Epithelial cell of proximal tubule (primary cell): ENCODE measurements around the gene RAB7A. TPM values are rescaled to one million over a fixed set of nuclear protein-coding genes. Genes with fewer than 3 reads are reported as not detected.

ENCODE experiments used
- DNase-seq: peaks from one replicate; pipeline ENCODE4 v3.0.0-alpha.2; 2011; ENCODE audit warnings: low read depth
- H3K4me3 ChIP-seq: 2 replicates; pipeline ENCODE4 v1.5.1; 2011; ENCODE audit warnings: low read depth, mild to moderate bottlenecking, low read length
- CTCF ChIP-seq: conservative IDR thresholded peaks from 2 replicates; pipeline ENCODE4 v1.5.1; 2012; ENCODE audit warnings: low read depth, mild to moderate bottlenecking, low read length
- total RNA-seq: library from RNA; depleted of rRNA; stranded (reverse); fragments of >200 nt; gene quantifications from 2 replicates; pipeline ENCODE4 v1.2.3, GENCODE V29; 2015

Gene RAB7A
- total RNA-seq, 1 donor from 2014 or later = 55.6 TPM

DNA sequence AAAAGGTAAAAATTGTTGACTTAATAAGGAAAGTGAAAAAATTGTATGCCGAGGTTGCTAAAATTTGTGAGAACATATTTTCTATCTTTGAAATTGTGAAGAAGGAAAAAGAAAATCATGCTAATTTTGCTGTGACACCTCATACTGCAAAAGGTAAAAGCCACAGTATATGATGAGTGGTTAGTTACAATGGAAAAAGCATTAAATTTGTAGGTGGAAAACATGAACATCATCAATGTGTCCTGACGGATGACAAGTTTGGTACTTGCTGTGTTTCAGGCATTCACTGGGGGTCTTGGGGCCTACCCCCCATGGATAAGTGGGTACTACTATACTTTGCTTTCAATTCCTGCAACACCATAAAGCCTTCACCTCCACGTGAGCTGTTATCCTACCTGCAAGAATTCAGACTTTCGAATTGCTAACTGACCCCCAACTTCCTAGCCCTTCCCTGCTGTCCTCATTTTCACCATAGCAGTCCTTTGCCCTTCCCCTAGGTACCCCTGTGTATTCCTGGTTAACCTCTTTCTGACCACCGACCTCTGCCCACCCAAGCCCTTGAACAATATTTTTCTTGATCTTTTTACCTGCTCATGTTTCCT, 62.4 kb downstream of the RAB7A start:
- DNase-seq = no peak
- no peak for TF ChIP-seq CTCF
- H3K4me3 ChIP-seq = no peak overlapping the region

DNA sequence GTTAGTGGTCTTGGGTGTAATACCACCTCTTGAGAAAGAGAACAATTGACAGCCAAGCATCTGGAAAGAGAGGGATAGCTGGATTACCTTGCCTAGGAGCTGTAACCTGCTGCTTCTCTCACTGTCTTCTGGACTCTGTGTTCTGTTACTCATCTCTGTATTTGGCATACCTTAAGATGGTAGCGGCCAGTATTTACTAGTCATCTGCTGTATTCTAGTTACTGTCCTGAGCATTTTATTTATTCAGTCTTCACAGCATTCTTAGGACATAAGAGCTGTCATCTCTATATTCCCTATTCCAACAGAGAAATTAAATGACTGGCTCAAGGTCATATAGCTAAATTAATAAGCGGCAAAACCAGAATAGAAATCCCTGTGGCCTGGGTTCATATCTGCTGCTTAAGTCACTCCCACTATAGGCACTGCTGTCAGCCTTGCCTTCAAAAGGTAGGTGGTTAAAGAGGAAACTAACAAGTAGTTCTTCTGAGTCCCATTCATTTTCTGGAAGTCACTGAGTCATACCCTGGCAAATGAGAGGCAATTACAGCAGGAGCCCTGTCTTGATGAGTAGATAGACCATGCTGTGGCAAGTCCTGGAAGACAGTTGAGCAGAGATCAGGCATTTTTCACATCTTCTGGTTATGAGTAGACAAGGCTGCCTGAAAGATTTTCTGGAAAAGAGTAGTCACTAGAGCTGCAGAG, 68.2 kb downstream of the RAB7A start:
- no peak for TF ChIP-seq CTCF
- no peak for DNase-seq
- H3K4me3 ChIP-seq = no peak overlapping the region

- no peak for DNase-seq
- H3K4me3 ChIP-seq = no peak overlapping the region
These were observed 69.0 kb downstream of the RAB7A start for GRCh38 chr3:128794770-128795649.

DNA sequence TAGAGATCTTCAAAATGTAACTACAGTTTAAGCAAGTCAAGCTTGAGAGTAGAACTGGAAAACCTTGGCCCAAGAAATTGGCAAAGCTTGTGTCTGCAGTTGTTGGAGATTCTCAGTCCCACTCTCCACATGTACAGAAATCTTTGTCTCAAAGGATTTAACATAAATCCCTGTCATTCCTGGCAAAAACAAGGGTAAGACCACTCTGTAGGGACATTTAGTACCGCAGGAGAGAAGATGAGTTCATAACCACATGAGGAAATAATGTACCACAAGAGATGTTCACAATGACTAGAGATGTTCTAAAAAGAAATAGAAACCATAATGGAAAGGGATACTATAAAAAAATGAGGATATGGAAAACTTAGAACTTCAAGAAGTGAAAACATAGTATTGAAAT, 73.7 kb downstream of the RAB7A start:
- no peak for TF ChIP-seq CTCF
- DNase-seq = no peak
- no peak overlapping the region for H3K4me3 ChIP-seq

More at GRCh38 chr3:128794770-128795649, 69.0 kb downstream of the RAB7A start:
- TF ChIP-seq CTCF = peak; percentile 87

GRCh38 chr3:128800241-128801187, 74.5 kb downstream of the RAB7A start:
- H3K4me3 ChIP-seq = no peak overlapping the region
- TF ChIP-seq CTCF = no peak
- no peak for DNase-seq

DNA sequence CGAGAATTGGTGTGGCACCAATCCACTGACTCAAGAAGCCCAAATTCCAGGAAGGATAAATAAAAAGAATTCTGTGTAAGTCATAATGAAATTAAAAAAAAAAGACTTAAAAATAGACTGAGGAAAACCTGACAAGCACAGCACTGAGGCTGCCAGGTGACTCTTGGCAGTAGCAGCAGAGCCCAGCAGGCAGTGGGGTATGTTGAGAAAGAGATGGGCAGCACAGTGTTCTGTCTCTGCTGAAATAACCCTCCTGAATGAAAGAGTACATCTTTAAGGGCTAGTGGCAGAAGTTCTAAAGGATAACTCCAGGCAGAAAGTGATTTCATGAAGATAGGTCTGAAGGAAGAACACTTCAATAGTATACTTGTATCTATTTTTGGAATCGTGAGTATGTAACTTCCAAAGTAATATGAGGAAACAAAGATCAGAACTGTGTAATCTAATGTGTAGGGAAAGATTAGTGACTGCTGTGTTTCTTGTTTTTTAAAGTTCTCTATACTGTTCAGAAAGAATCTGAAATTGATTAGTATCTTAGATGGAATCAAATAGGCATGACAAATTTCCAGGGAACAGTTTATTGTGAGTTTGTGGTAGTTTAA, 75.9 kb downstream of the RAB7A start:
- no peak for TF ChIP-seq CTCF
- no peak for DNase-seq
- no peak overlapping the region for H3K4me3 ChIP-seq
